Osteocyte (in vitro differentiated cells): ENCODE measurements around the gene BBC3. TPM values are rescaled to one million over a fixed set of nuclear protein-coding genes. Genes with fewer than 3 reads are reported as not detected.

Experiments
- DNase-seq: peaks from one replicate; pipeline ENCODE4 v3.0.0; 2021; ENCODE audit warnings: mixed read lengths; ENCODE audit not compliant: unreplicated experiment; ENCODE audit errors: extremely low spot score
- H3K27ac Mint-ChIP-seq: one replicate; pipeline ENCODE4 v1.8.0; 2021; ENCODE audit warnings: mild to moderate bottlenecking, mixed read lengths; ENCODE audit not compliant: unreplicated experiment
- H3K27me3 Mint-ChIP-seq: one replicate; pipeline ENCODE4 v1.8.0; 2021; ENCODE audit warnings: mixed read lengths; ENCODE audit not compliant: unreplicated experiment
- H3K36me3 Mint-ChIP-seq: one replicate; pipeline ENCODE4 v1.8.0; 2021; ENCODE audit warnings: mixed read lengths; ENCODE audit not compliant: unreplicated experiment
- H3K4me1 Mint-ChIP-seq: one replicate; pipeline ENCODE4 v1.8.0; 2021; ENCODE audit warnings: mixed read lengths; ENCODE audit not compliant: unreplicated experiment
- H3K4me3 Mint-ChIP-seq: one replicate; pipeline ENCODE4 v1.8.0; 2021; ENCODE audit warnings: mild to moderate bottlenecking, moderate library complexity, mixed read lengths; ENCODE audit not compliant: unreplicated experiment
- H3K9me3 Mint-ChIP-seq: one replicate; pipeline ENCODE4 v1.8.0; 2021; ENCODE audit warnings: mixed read lengths; ENCODE audit not compliant: unreplicated experiment
- CTCF ChIP-seq: fragments of 200-600 bp; sonication (generic); IDR thresholded peaks from 2 replicates; pipeline ENCODE4 v1.5.0; 2021; ENCODE audit warnings: antibody characterized with exemption, mild to moderate bottlenecking, moderate library complexity
- total RNA-seq: library from RNA; stranded (reverse); gene quantifications from 2 replicates; pipeline ENCODE4 v1.2.1, GENCODE V29; 2021

BBC3 gene
- total RNA-seq, 1 donor from 2014 or later = 34.3 TPM

GRCh38 chr19:47241919-47242577 lies 11.0 kb upstream of the BBC3 start:
- no peaks in the 10 kb centered on the region for H3K27me3 Mint-ChIP-seq
- no peak overlapping the region for H3K4me3 Mint-ChIP-seq
- no peak overlapping the region for H3K27ac Mint-ChIP-seq
- DNase-seq = no peak
- no peak for TF ChIP-seq CTCF
- H3K36me3 Mint-ChIP-seq = no peaks in the 10 kb centered on the region
- H3K9me3 Mint-ChIP-seq = no peaks in the 10 kb centered on the region
- peaks cover 27% of the 10 kb centered on the region for H3K4me1 Mint-ChIP-seq

GRCh38 chr19:47240996-47241918 lies 10.3 kb upstream of the BBC3 start:
- Mint-ChIP-seq H3K27ac (no peak overlapping the region), H3K9me3 (no peaks in the 10 kb centered on the region), H3K4me3 (no peak overlapping the region), H3K27me3 (no peaks in the 10 kb centered on the region), H3K36me3 (no peaks in the 10 kb centered on the region), H3K4me1 (peaks cover 27% of the 10 kb centered on the region)
- no peak for DNase-seq
- TF ChIP-seq CTCF = no peak

- no peak overlapping the region for H3K27ac Mint-ChIP-seq
- H3K36me3 Mint-ChIP-seq = no peaks in the 10 kb centered on the region
- TF ChIP-seq CTCF = no peak
- no peak overlapping the region for H3K4me3 Mint-ChIP-seq
- H3K9me3 Mint-ChIP-seq = no peaks in the 10 kb centered on the region
- H3K27me3 Mint-ChIP-seq = no peaks in the 10 kb centered on the region
- H3K4me1 Mint-ChIP-seq = peaks cover 27% of the 10 kb centered on the region
- DNase-seq = no peak
Observed at GRCh38 chr19:47240556-47240955, 9.6 kb upstream of the BBC3 start.

GRCh38 chr19:47239610-47240296 lies 8.8 kb upstream of the BBC3 start:
- H3K9me3 Mint-ChIP-seq = no peaks in the 10 kb centered on the region
- no peak for TF ChIP-seq CTCF
- peaks cover 26% of the 10 kb centered on the region for H3K4me1 Mint-ChIP-seq
- peak overlapping the region; percentile 29 for H3K4me3 Mint-ChIP-seq
- peak; percentile 94 for DNase-seq
- no peak overlapping the region for H3K27ac Mint-ChIP-seq
- H3K27me3 Mint-ChIP-seq = no peaks in the 10 kb centered on the region
- H3K36me3 Mint-ChIP-seq = no peaks in the 10 kb centered on the region
